ENCODE data around the gene THBD. TPM values are rescaled to one million over a fixed set of nuclear protein-coding genes. Genes with fewer than 3 reads are reported as not detected.

THBD gene
- total and polyA plus RNA-seq, 2 of the 4 experiments (the other 2 are of a cell fraction), result 0.07 TPM; not detected in 1

- Histone ChIP-seq H2AK9ac (replicated peaks; ENCODE audit: low read depth, low read length, poor library complexity) (no peak overlapping the region), H4K8ac (ENCODE audit: low read depth in 2 of 2, low read length in 2 of 2) (no peak overlapping the region), H4K91ac (ENCODE audit: insufficient read depth, low read depth, low read length) (no peak overlapping the region), H3K9ac (ENCODE audit: low read depth, low read length) (no peak overlapping the region), H2BK120ac (ENCODE audit: low read depth, low read length) (no peak overlapping the region), H2AFZ (replicated peaks; ENCODE audit: low read length, poor library complexity) (no peak overlapping the region), H3K18ac (ENCODE audit: low read depth, low read length) (no peak overlapping the region), H3K27ac (ENCODE audit: insufficient read depth, low read length) (no peak overlapping the region), H3K14ac (replicated peaks; ENCODE audit: low read depth, low read length) (no peak overlapping the region), H3K79me1 (ENCODE audit: low read depth in 1 of 2, low read length in 2 of 2) (no peaks in the 10 kb centered on the region), H3K36me3 (ENCODE audit: control insufficient read depth, insufficient read depth, low read length) (no peaks in the 10 kb centered on the region), H3K4me1 (ENCODE audit: control insufficient read depth, insufficient read depth, low read length) (no peaks in the 10 kb centered on the region), H3K9me1 (ENCODE audit: insufficient read depth, low read length) (no peaks in the 10 kb centered on the region), H3K23ac (ENCODE audit: low read depth, low read length) (no peak overlapping the region), H2BK5ac (ENCODE audit: low read depth, low read length, poor library complexity, severe bottlenecking) (no peak overlapping the region), H3K9me3 (ENCODE audit: control insufficient read depth, insufficient read depth, low read length) (no peaks in the 10 kb centered on the region), H2AK5ac (ENCODE audit: low read depth, low read length) (no peak overlapping the region), H4K5ac (ENCODE audit: low read depth, low read length) (no peak overlapping the region), H3K56ac (ENCODE audit: extremely low read depth, insufficient read depth, low read length) (no peak overlapping the region), H3K27me3 (ENCODE audit: control insufficient read depth, insufficient read depth, low read length) (peaks cover 1% of the 10 kb centered on the region; the same call in 1 of the 2 replicates), H3K4me3 (ENCODE audit: insufficient read depth, low read depth, low read length) (no peak overlapping the region), H3K4me2 (ENCODE audit: low read depth, low read length) (no peak overlapping the region), H2BK15ac (ENCODE audit: low read depth, low read length) (no peak overlapping the region), H2BK20ac (ENCODE audit: low read depth, low read length) (no peak overlapping the region), H4K20me1 (ENCODE audit: insufficient read depth, low read length) (no peaks in the 10 kb centered on the region), H3K4ac (ENCODE audit: low read depth, low read length) (no peak overlapping the region)
- ATAC-seq (ENCODE audit: low read depth) (no peak), DNase-seq (no peak)
- no peak for TF ChIP-seq RAD21 (IDR thresholded peaks at IDR 0.05; ENCODE audit: low read length)
- TF ChIP-seq MAFK (IDR thresholded peaks at IDR 0.05; ENCODE audit: low read depth, low read length), result no peak
- no peak for TF ChIP-seq USF2 (IDR thresholded peaks at IDR 0.05; ENCODE audit: low read depth, low read length)
- TF ChIP-seq RFX5 (IDR thresholded peaks at IDR 0.05; ENCODE audit: low read depth, low read length), result no peak
- no peak for TF ChIP-seq MXI1 (IDR thresholded peaks at IDR 0.05; ENCODE audit: borderline replicate concordance, low read depth, low read length)
- TF ChIP-seq RCOR1 (IDR thresholded peaks at IDR 0.05; ENCODE audit: insufficient replicate concordance, low read length), result no peak
- intact Hi-C loops (cut with micrococcal nuclease) (no loop called here), in situ Hi-C loops (cut with MboI; ENCODE audit: low sequenced_read_pairs) (no loop called here), dilution Hi-C loops (cut with HindIII; ENCODE audit: low sequenced_read_pairs, unreplicated experiment) (no loop called here)
- no CpG with 5 or more reads among the region's 1 CpG for WGBS, 2 experiments (ENCODE audit: extremely low coverage in 2 of 2, insufficient read length in 1 of 2)
- CTCF ChIA-PET, result no interaction called here
- POLR2A ChIA-PET (ENCODE audit: unreplicated experiment), result no interaction called here
- BruUV-seq (replicated peaks), result no TSS peak
Observed at GRCh38 chr20:23021541-23021940, 27.9 kb downstream of the THBD start.
